H9 (cell line): ENCODE measurements around the gene KLHL2. TPM values are rescaled to one million over a fixed set of nuclear protein-coding genes. Genes with fewer than 3 reads are reported as not detected.

ENCODE experiments used
- DNase-seq: peaks from one replicate; pipeline ENCODE4 v3.0.0-alpha.2; 2017
- H2AFZ ChIP-seq: one replicate; pipeline ENCODE4 v1.6.1; 2013; ENCODE audit warnings: mild to moderate bottlenecking, low read length, control low read depth, moderate library complexity
- H2AK5ac ChIP-seq: 2 replicates; pipeline ENCODE4 v1.6.1; 2013; ENCODE audit warnings: low read length, control low read depth, mixed read lengths; ENCODE audit not compliant: insufficient read length
- H2BK120ac ChIP-seq: one replicate; pipeline ENCODE4 v1.6.1; 2013; ENCODE audit warnings: low read depth, mild to moderate bottlenecking, low read length, control low read depth, inconsistent platforms; ENCODE audit not compliant: poor library complexity, severe bottlenecking
- H2BK12ac ChIP-seq: 2 replicates; pipeline ENCODE4 v1.6.1; 2013; ENCODE audit warnings: low read length, control low read depth, mixed read lengths, low read depth; ENCODE audit not compliant: insufficient read length
- H2BK15ac ChIP-seq: 2 replicates; pipeline ENCODE4 v1.6.1; 2013; ENCODE audit warnings: low read depth, low read length, control low read depth
- H2BK20ac ChIP-seq: one replicate; pipeline ENCODE4 v1.6.1; 2013; ENCODE audit warnings: low read depth, mild to moderate bottlenecking, low read length, control low read depth, inconsistent platforms; ENCODE audit not compliant: poor library complexity, severe bottlenecking
- H2BK5ac ChIP-seq: 2 replicates; pipeline ENCODE4 v1.6.1; 2013; ENCODE audit warnings: low read length, control low read depth, mixed read lengths; ENCODE audit not compliant: insufficient read length
- H3K14ac ChIP-seq: 2 replicates; pipeline ENCODE4 v1.6.1; 2013; ENCODE audit warnings: low read length, control low read depth; ENCODE audit not compliant: insufficient read depth
- H3K18ac ChIP-seq: 2 replicates; pipeline ENCODE4 v1.6.1; 2013; ENCODE audit warnings: low read depth, mild to moderate bottlenecking, mixed read lengths, low read length, control low read depth; ENCODE audit not compliant: insufficient read length
- H3K23ac ChIP-seq: 2 replicates; pipeline ENCODE4 v1.6.1; 2013; ENCODE audit warnings: low read length, control low read depth, mixed read lengths, low read depth; ENCODE audit not compliant: insufficient read length
- H3K23me2 ChIP-seq: 2 replicates; pipeline ENCODE4 v1.6.1; 2013; ENCODE audit warnings: low read depth, mild to moderate bottlenecking, mixed read lengths, low read length, control low read depth; ENCODE audit not compliant: insufficient read length, poor library complexity, severe bottlenecking
- H3K27ac ChIP-seq: 2 replicates; pipeline ENCODE4 v1.5.1; 2013; ENCODE audit warnings: low read length, control low read depth, mixed read lengths, low read depth; ENCODE audit not compliant: insufficient read length
- H3K27me3 ChIP-seq: 2 replicates; pipeline ENCODE4 v1.6.1; 2013; ENCODE audit warnings: low read length, control low read depth, inconsistent platforms; ENCODE audit not compliant: insufficient read depth
- H3K4ac ChIP-seq: 2 replicates; pipeline ENCODE4 v1.6.1; 2013; ENCODE audit warnings: low read depth, mild to moderate bottlenecking, control low read depth, inconsistent platforms, low read length, moderate library complexity
- H3K4me1 ChIP-seq: 2 replicates; pipeline ENCODE4 v1.6.1; 2013; ENCODE audit warnings: low read length, control low read depth, inconsistent platforms; ENCODE audit not compliant: insufficient read depth
- H3K4me2 ChIP-seq: 2 replicates; pipeline ENCODE4 v1.6.1; 2013; ENCODE audit warnings: low read length, control low read depth, mixed read lengths; ENCODE audit not compliant: insufficient read length, insufficient read depth
- H3K56ac ChIP-seq: 2 replicates; pipeline ENCODE4 v1.6.1; 2013; ENCODE audit warnings: low read depth, mild to moderate bottlenecking, mixed read lengths, low read length, control low read depth; ENCODE audit not compliant: insufficient read length
- H3K79me1 ChIP-seq: 2 replicates; pipeline ENCODE4 v1.6.1; 2013; ENCODE audit warnings: low read depth, mild to moderate bottlenecking, moderate library complexity, low read length, control low read depth, inconsistent platforms; ENCODE audit not compliant: insufficient read depth, poor library complexity, severe bottlenecking
- H3K79me2 ChIP-seq: 2 replicates; pipeline ENCODE4 v1.6.1; 2013; ENCODE audit warnings: low read length, control low read depth, inconsistent platforms; ENCODE audit not compliant: insufficient read depth
- H3K9ac ChIP-seq: 2 replicates; pipeline ENCODE4 v1.6.1; 2013; ENCODE audit warnings: low read length, control low read depth, mixed read lengths; ENCODE audit not compliant: insufficient read length; ENCODE audit errors: extremely low read depth
- H3K9me3 ChIP-seq: one replicate; pipeline ENCODE4 v1.6.1; 2013; ENCODE audit warnings: low read depth, low read length, inconsistent platforms; ENCODE audit not compliant: control insufficient read depth
- H3T11ph ChIP-seq: one replicate; pipeline ENCODE4 v1.6.1; 2013; ENCODE audit warnings: mild to moderate bottlenecking, low read length, control low read depth, inconsistent platforms
- H4K20me1 ChIP-seq: one replicate; pipeline ENCODE4 v1.6.1; 2013; ENCODE audit not compliant: control insufficient read depth, insufficient read length, insufficient read depth
- H4K5ac ChIP-seq: 2 replicates; pipeline ENCODE4 v1.6.1; 2013; ENCODE audit warnings: low read depth, mild to moderate bottlenecking, mixed read lengths, low read length, control low read depth; ENCODE audit not compliant: insufficient read length
- H4K8ac ChIP-seq: replicated peaks from 2 replicates; pipeline ENCODE4 v1.6.1; 2013; ENCODE audit warnings: low read length, control low read depth, mixed read lengths, low read depth; ENCODE audit not compliant: insufficient read length
- H4K91ac ChIP-seq: 2 replicates; pipeline ENCODE4 v1.6.1; 2013; ENCODE audit warnings: low read depth, mild to moderate bottlenecking, moderate library complexity, mixed read lengths, low read length, control low read depth; ENCODE audit not compliant: insufficient read length
- H3K27ac Mint-ChIP-seq, 3 experiments: 2 replicates in 2 of 3; 3 replicates in 1 of 3; pipeline ENCODE4 v1.8.0; 2020 to 2021; ENCODE audit warnings: mixed read lengths in 3 of 3, mild to moderate bottlenecking in 1 of 3, moderate library complexity in 1 of 3
- H3K27me3 Mint-ChIP-seq: 2 replicates; pipeline ENCODE4 v1.8.0; 2021; ENCODE audit warnings: low read depth, mild to moderate bottlenecking, moderate library complexity, mixed read lengths
- H3K36me3 Mint-ChIP-seq, 3 experiments: 2 replicates in 2 of 3; 3 replicates in 1 of 3; pipeline ENCODE4 v1.8.0; 2020 to 2021; ENCODE audit warnings: low read depth in 3 of 3, mixed read lengths in 3 of 3; ENCODE audit not compliant: insufficient read depth in 1 of 3
- H3K4me1 Mint-ChIP-seq, 2 experiments: 2 replicates each; pipeline ENCODE4 v1.8.0; 2020; ENCODE audit warnings: mixed read lengths in 2 of 2
- H3K4me3 Mint-ChIP-seq, 2 experiments: 2 replicates in 1 of 2; 3 replicates in 1 of 2; pipeline ENCODE4 v1.8.0; 2020 to 2021; ENCODE audit warnings: mild to moderate bottlenecking in 2 of 2, mixed read lengths in 2 of 2, moderate library complexity in 1 of 2
- H3K9me3 Mint-ChIP-seq, 2 experiments: 2 replicates in 1 of 2; 3 replicates in 1 of 2; pipeline ENCODE4 v1.8.0; 2020; ENCODE audit warnings: mild to moderate bottlenecking in 2 of 2, mixed read lengths in 2 of 2, moderate library complexity in 1 of 2
- WGBS: extraction: QIAGEN DNeasy Blood & Tissue Kit; methylation state at CpG from one replicate; pipeline ENCODE4 v1.1.7; 2013; ENCODE audit warnings: missing lambda C conversion rate, low lambda C conversion rate, mixed read lengths; ENCODE audit not compliant: insufficient read length; ENCODE audit errors: extremely low coverage; 5-methylcytosine and 5-hydroxymethylcytosine counted together
- total RNA-seq: library from RNA; stranded (reverse); gene quantifications from 2 replicates; pipeline ENCODE4 v1.2.1, GENCODE V29; 2021
- TF ChIP-seq, protein P1 (sequence below): fragments of 200-600 bp; sonication (generic); conservative IDR thresholded peaks from 3 replicates; pipeline ENCODE4 v1.8.0; 2021; ENCODE audit warnings: antibody characterized with exemption, mild to moderate bottlenecking

The KLHL2 gene
- total RNA-seq, 1 experiment from 2014 or later = 14.3 TPM

DNA sequence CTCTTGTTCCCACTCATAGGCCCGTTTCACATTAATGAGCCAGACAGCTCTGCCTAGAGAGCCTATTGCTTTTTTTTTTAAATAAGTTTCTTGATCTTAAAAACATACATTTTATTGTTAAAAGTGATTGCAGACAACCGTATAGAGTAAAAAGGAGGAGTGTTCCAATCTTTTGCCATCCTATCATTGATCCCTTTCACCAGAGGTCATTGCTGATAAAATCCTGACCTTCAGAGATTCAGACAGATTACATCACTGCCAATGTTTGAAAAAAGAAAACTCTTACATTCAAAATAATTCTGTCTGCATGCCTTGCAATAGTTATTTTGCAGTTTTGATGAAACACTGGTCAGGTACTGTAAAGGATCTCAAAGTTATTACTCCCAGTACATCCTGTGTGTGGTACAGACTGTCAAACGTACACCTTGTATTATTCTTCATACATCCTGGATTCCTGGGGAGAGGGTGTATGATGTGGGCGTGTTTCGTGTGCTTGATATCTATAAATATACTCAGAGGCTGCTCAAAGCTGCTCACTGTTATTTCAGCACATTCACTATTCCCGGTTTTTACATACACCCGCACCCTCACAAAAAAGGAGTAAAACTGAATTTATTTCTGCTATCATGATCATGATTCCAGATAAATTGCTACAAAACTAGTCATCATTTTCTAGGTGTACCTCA, 15.4 kb upstream of the KLHL2 start:
- TF ChIP-seq, protein P1, sequence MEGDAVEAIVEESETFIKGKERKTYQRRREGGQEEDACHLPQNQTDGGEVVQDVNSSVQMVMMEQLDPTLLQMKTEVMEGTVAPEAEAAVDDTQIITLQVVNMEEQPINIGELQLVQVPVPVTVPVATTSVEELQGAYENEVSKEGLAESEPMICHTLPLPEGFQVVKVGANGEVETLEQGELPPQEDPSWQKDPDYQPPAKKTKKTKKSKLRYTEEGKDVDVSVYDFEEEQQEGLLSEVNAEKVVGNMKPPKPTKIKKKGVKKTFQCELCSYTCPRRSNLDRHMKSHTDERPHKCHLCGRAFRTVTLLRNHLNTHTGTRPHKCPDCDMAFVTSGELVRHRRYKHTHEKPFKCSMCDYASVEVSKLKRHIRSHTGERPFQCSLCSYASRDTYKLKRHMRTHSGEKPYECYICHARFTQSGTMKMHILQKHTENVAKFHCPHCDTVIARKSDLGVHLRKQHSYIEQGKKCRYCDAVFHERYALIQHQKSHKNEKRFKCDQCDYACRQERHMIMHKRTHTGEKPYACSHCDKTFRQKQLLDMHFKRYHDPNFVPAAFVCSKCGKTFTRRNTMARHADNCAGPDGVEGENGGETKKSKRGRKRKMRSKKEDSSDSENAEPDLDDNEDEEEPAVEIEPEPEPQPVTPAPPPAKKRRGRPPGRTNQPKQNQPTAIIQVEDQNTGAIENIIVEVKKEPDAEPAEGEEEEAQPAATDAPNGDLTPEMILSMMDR = no peak
- H3K56ac ChIP-seq = no peak overlapping the region
- H3K27me3 Mint-ChIP-seq = no peaks in the 10 kb centered on the region
- no peaks in the 10 kb centered on the region for H3K27me3 ChIP-seq
- no peak overlapping the region for H2BK20ac ChIP-seq
- no peak overlapping the region for H3K14ac ChIP-seq
- H3K79me2 ChIP-seq = no peaks in the 10 kb centered on the region
- no peak overlapping the region for H4K5ac ChIP-seq
- H3K23ac ChIP-seq = no peak overlapping the region
- H3K36me3 Mint-ChIP-seq = no peaks in the 10 kb centered on the region
- no CpG with 5 or more reads among the region's 7 CpGs for WGBS
- H3T11ph ChIP-seq = no peak overlapping the region
- H3K9me3 Mint-ChIP-seq = no peaks in the 10 kb centered on the region; a peak in 1 of 5 replicates
- H4K91ac ChIP-seq = no peak overlapping the region
- H2BK120ac ChIP-seq = no peak overlapping the region
- no peaks in the 10 kb centered on the region for H3K9me3 ChIP-seq
- H3K4me3 Mint-ChIP-seq = no peak overlapping the region
- H3K27ac ChIP-seq = no peak overlapping the region
- H3K4me1 Mint-ChIP-seq = no peaks in the 10 kb centered on the region
- H3K9ac ChIP-seq = no peak overlapping the region
- no peak overlapping the region for H3K27ac Mint-ChIP-seq
- H3K79me1 ChIP-seq = no peaks in the 10 kb centered on the region
- no peak overlapping the region for H4K8ac ChIP-seq
- no peak overlapping the region for H3K18ac ChIP-seq
- no peak overlapping the region for H3K4ac ChIP-seq
- no peak overlapping the region for H2BK12ac ChIP-seq
- H2BK5ac ChIP-seq = no peak overlapping the region
- H3K4me1 ChIP-seq = no peaks in the 10 kb centered on the region
- no peaks in the 10 kb centered on the region for H3K23me2 ChIP-seq
- no peaks in the 10 kb centered on the region for H4K20me1 ChIP-seq
- no peak overlapping the region for H2AK5ac ChIP-seq
- DNase-seq = no peak
- no peak overlapping the region for H2BK15ac ChIP-seq
- H2AFZ ChIP-seq = no peak overlapping the region
- H3K4me2 ChIP-seq = no peak overlapping the region
